HG03432 (cell line): ENCODE data around the gene GPR142.
"Not testable (repeated sequence)": the region's sequence is repeated elsewhere in the genome, so short reads cannot be mapped to it uniquely, and the experiment has no call there.

Source experiments
- ATAC-seq: cut with Tn5 transposase; IDR thresholded peaks from one replicate; pipeline ENCODE4 v1.9.1; 2021; ENCODE audit warnings: mild to moderate bottlenecking, moderate library complexity; ENCODE audit not compliant: unreplicated experiment

Gene GPR142

DNA sequence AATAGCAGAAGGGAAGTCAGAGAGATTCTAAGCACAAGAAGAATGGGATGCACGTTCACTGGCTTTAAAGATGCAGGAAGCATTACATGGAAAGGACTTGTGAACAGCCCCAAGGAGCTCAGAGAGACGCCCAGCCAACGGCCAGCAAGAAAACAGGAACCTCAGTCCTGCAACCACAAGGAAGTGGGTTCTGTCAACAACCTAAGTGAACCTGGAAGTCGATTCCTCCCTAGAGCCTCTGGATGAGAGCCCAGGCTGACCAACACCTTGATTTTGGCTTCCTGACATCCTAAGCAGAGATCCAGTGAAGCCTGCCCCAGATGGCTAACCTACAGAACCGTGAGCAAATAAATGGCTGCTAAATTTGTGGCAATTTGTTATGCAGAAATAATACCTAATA is 24.5 kb downstream of the GPR142 start:
- no peak for ATAC-seq

GRCh38 chr17:74392848-74393247 is 25.5 kb downstream of the GPR142 start:
- no peak for ATAC-seq

DNA sequence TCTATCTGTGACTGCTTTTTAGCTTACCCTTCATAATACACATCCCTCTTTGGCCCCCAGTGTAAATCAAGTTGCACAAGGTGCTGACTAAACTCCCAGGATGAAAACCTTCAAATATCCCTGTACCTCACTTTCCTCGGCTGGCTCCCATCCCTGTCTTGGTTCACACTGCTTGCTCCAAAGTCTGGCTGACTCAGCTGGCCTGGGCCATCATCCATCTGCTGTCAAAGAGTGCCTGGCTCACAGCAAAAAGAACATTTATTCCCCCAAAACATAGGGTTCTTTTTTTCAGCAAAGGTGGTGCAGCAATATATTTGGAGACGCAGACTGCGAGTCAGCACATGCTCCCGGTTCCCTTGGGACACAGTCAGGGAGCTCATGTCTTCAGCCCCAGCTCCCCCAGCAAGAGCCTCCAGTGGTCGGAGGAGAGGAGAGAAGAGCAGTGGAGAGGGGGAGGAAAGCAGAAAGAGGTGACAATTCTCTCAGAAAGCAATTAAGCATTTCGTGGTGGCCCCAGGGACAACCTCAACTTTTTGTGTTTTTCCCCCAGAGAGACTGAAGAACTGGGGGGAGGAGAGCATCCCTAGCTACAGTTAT is 26.1 kb downstream of the GPR142 start:
- ATAC-seq = no peak

- ATAC-seq = no peak
Observed at GRCh38 chr17:74394275-74394950, 27.1 kb downstream of the GPR142 start.

DNA sequence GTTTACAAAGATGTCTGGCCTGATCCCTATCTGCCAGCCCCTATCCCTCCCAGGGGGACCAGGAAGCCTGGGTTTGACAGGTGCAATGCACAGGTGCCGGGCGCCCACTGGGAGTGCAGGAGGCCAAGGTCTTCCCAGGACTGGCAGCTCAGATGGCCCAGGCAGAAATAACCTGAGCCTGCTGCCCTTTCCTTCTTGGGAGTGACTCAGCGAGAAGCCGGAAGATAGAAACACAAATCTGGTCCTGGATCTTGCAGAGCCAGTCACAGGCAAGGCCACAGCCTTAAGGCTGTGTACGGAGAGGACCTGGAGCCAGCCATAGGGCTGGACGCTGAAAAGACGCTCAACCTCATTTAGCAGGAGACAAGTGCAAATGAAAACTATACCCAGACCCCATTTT is 27.7 kb downstream of the GPR142 start:
- ATAC-seq = no peak

DNA sequence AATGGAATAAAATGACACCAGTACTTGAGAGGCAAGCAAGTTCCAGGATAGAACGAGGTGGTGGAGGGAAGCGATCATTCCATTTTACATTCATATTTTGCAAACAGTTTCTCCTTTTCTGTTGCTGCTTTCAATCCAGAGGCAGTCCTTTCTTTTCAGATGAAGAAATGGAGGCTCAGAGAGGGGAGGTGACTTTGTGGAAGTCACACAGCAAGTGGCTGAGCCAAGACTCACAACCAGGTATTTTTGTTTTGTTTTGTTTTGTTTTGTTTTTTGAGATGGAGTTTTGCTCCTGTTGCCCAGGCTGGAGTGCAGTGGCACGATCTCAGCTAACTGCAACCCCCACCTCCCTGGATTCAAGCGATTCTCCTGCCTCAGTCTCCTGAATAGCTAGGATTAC is 29.3 kb downstream of the GPR142 start:
- no peak for ATAC-seq

- ATAC-seq = no peak
Observed at GRCh38 chr17:74402048-74402447, 34.7 kb downstream of the GPR142 start.

DNA sequence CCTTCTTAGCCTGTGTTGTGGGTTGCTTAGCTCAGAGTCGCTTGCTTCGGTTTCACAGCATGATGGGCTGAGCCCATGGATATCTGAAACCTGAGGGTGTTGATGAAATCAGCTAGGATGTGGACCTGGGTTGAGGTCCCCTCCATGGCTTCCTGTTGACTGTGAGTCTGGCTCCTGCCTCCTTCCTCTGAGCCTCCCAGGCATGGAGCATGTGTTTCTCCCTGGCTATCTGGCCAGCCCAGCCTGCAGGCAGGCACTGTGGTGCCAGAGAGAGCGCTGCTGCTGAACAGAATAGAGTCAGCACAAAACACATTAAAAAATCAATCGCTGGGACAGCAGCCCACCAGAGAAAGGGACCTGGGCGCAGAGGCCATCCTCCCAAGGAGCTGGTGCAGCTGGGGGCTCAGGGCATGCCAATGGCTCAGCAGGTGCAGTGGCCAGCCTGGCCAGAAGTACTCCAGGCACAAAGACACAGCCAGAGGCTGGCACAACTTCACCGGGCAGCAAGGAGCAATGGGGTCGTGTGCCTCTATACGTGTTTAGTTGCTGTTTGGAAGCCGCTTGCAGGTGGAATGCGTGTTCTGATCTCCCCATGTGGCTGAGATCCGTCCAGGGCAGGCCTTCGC is 36.3 kb downstream of the GPR142 start:
- ATAC-seq = no peak

DNA sequence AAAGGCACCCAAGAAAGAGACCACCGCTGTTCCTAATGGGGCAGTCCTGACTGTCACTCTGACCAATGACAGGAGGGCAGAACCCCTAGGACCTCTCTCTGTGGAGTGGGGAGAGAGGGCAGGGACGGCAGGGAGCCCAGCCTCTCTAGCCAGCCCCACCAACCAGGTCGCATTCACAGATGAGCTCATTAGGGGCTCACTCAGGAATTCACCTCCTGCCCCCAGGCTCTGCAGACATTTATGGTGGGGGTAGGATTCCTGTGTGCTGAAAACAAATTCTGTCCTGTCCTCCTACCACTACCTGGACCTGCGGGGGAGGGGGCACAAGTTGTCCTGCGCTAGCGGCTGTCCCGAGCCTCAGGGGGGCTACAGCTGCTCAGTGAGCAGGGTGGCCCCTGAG is 36.9 kb downstream of the GPR142 start:
- ATAC-seq = no peak

- no peak for ATAC-seq
Observed at GRCh38 chr17:74404789-74405188, 37.5 kb downstream of the GPR142 start.

DNA sequence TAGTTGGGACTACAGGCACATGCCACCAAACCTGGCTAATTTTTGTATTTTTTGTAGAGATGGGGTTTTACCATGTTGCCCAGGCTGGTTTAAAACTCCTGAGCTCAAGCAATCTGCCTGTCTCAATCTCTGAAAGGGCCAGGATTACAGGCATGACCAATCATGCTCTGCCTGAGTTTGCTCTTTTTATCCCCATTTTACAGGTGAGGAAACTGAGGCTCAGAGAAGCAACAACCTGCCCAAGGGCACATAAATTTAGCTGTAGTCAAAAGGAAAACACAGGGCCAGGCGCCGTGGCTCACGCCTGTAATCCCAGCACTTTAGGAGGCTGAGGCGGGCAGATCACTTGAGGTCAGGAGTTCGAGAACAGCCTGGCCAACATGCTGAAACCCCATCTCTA is 38.0 kb downstream of the GPR142 start:
- ATAC-seq = not testable (repeated sequence)

DNA sequence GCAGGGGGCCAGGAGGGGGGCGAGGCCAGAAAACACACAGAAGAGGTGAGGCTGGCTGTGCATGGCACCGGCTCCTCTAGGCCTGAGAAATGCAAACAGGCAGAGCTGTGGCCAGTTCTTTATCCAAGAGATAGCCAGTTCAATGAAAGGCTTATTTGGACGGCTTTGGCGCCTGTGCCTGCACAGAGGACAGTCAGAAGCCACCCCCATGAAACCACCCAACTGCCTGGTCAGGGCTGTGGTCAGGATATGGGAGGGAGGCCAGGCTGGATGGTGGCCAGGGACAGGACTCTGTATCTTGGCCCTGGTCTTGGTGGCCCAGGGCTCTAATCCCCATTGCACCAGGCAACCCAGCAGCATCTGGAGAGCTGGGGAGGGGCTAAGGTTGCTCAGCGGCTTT is 40.1 kb downstream of the GPR142 start:
- ATAC-seq = no peak

GRCh38 chr17:74408262-74408661 is 41.0 kb downstream of the GPR142 start:
- ATAC-seq = no peak

- no peak for ATAC-seq
Observed at GRCh38 chr17:74408815-74409214, 41.5 kb downstream of the GPR142 start.

GRCh38 chr17:74410001-74410443 is 42.7 kb downstream of the GPR142 start:
- ATAC-seq = no peak

GRCh38 chr17:74412581-74412980 is 45.3 kb downstream of the GPR142 start:
- no peak for ATAC-seq

GRCh38 chr17:74413491-74413890 is 46.2 kb downstream of the GPR142 start:
- ATAC-seq = no peak

GRCh38 chr17:74414510-74414909 is 47.2 kb downstream of the GPR142 start:
- no peak for ATAC-seq

- no peak for ATAC-seq
Observed at GRCh38 chr17:74415608-74416396, 48.5 kb downstream of the GPR142 start.

DNA sequence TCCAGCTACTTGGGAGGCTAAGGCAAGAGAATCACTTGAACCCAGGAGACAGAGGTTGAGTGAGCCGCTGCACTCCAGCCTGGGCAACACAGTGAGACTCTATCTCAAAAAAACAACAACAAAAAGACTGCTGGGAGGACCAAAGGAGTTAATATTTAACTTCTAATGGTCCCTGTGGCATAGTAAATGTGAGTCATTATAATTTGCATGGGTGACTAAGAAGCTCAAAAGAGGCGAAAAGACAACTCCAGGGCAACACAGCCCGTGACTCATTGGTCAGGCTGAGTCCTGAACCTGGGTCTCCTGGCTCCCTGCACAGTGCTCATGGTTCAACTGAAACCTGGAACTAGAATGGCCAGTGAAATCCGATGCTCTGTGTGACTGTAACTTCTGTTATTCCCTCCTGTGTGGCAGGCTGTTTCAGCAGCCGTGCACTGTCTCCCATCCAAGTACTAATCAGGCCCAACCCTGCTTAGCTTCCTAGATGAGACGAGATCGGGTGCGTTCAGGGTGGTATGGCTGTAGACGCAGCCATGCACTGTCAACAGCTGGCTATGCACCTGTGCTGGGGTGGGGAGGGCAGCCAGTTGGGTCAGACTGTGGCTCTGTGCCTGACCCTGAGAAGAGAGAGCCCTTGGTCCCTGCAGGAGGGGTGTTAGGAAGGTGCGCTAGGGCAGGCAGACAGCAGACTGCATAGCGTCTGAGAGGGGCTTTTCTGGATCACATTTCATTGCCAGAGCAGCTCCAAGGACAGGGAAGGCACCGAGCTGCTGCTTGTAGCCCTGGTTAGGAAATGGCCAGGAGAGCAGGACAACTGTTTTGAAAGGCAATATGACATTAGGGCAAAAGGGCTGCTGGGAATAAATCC is 50.1 kb downstream of the GPR142 start:
- peak; percentile 76 for ATAC-seq
